H9 (cell line): Measurements from ENCODE around the gene FGF4. TPM values are rescaled to one million over a fixed set of nuclear protein-coding genes. Genes with fewer than 3 reads are reported as not detected.

Experiments used
- DNase-seq: peaks from one replicate; pipeline ENCODE4 v3.0.0-alpha.2; 2017
- H2AFZ ChIP-seq: one replicate; pipeline ENCODE4 v1.6.1; 2013; ENCODE audit warnings: mild to moderate bottlenecking, low read length, control low read depth, moderate library complexity
- H2AK5ac ChIP-seq: 2 replicates; pipeline ENCODE4 v1.6.1; 2013; ENCODE audit warnings: low read length, control low read depth, mixed read lengths; ENCODE audit not compliant: insufficient read length
- H2BK120ac ChIP-seq: one replicate; pipeline ENCODE4 v1.6.1; 2013; ENCODE audit warnings: low read depth, mild to moderate bottlenecking, low read length, control low read depth, inconsistent platforms; ENCODE audit not compliant: poor library complexity, severe bottlenecking
- H2BK12ac ChIP-seq: 2 replicates; pipeline ENCODE4 v1.6.1; 2013; ENCODE audit warnings: low read length, control low read depth, mixed read lengths, low read depth; ENCODE audit not compliant: insufficient read length
- H2BK15ac ChIP-seq: 2 replicates; pipeline ENCODE4 v1.6.1; 2013; ENCODE audit warnings: low read depth, low read length, control low read depth
- H2BK20ac ChIP-seq: one replicate; pipeline ENCODE4 v1.6.1; 2013; ENCODE audit warnings: low read depth, mild to moderate bottlenecking, low read length, control low read depth, inconsistent platforms; ENCODE audit not compliant: poor library complexity, severe bottlenecking
- H2BK5ac ChIP-seq: 2 replicates; pipeline ENCODE4 v1.6.1; 2013; ENCODE audit warnings: low read length, control low read depth, mixed read lengths; ENCODE audit not compliant: insufficient read length
- H3K14ac ChIP-seq: 2 replicates; pipeline ENCODE4 v1.6.1; 2013; ENCODE audit warnings: low read length, control low read depth; ENCODE audit not compliant: insufficient read depth
- H3K18ac ChIP-seq: 2 replicates; pipeline ENCODE4 v1.6.1; 2013; ENCODE audit warnings: low read depth, mild to moderate bottlenecking, mixed read lengths, low read length, control low read depth; ENCODE audit not compliant: insufficient read length
- H3K23ac ChIP-seq: 2 replicates; pipeline ENCODE4 v1.6.1; 2013; ENCODE audit warnings: low read length, control low read depth, mixed read lengths, low read depth; ENCODE audit not compliant: insufficient read length
- H3K23me2 ChIP-seq: 2 replicates; pipeline ENCODE4 v1.6.1; 2013; ENCODE audit warnings: low read depth, mild to moderate bottlenecking, mixed read lengths, low read length, control low read depth; ENCODE audit not compliant: insufficient read length, poor library complexity, severe bottlenecking
- H3K27ac ChIP-seq: 2 replicates; pipeline ENCODE4 v1.5.1; 2013; ENCODE audit warnings: low read length, control low read depth, mixed read lengths, low read depth; ENCODE audit not compliant: insufficient read length
- H3K27me3 ChIP-seq: 2 replicates; pipeline ENCODE4 v1.6.1; 2013; ENCODE audit warnings: low read length, control low read depth, inconsistent platforms; ENCODE audit not compliant: insufficient read depth
- H3K4ac ChIP-seq: 2 replicates; pipeline ENCODE4 v1.6.1; 2013; ENCODE audit warnings: low read depth, mild to moderate bottlenecking, control low read depth, inconsistent platforms, low read length, moderate library complexity
- H3K4me1 ChIP-seq: 2 replicates; pipeline ENCODE4 v1.6.1; 2013; ENCODE audit warnings: low read length, control low read depth, inconsistent platforms; ENCODE audit not compliant: insufficient read depth
- H3K4me2 ChIP-seq: 2 replicates; pipeline ENCODE4 v1.6.1; 2013; ENCODE audit warnings: low read length, control low read depth, mixed read lengths; ENCODE audit not compliant: insufficient read length, insufficient read depth
- H3K56ac ChIP-seq: 2 replicates; pipeline ENCODE4 v1.6.1; 2013; ENCODE audit warnings: low read depth, mild to moderate bottlenecking, mixed read lengths, low read length, control low read depth; ENCODE audit not compliant: insufficient read length
- H3K79me1 ChIP-seq: 2 replicates; pipeline ENCODE4 v1.6.1; 2013; ENCODE audit warnings: low read depth, mild to moderate bottlenecking, moderate library complexity, low read length, control low read depth, inconsistent platforms; ENCODE audit not compliant: insufficient read depth, poor library complexity, severe bottlenecking
- H3K79me2 ChIP-seq: 2 replicates; pipeline ENCODE4 v1.6.1; 2013; ENCODE audit warnings: low read length, control low read depth, inconsistent platforms; ENCODE audit not compliant: insufficient read depth
- H3K9ac ChIP-seq: 2 replicates; pipeline ENCODE4 v1.6.1; 2013; ENCODE audit warnings: low read length, control low read depth, mixed read lengths; ENCODE audit not compliant: insufficient read length; ENCODE audit errors: extremely low read depth
- H3K9me3 ChIP-seq: one replicate; pipeline ENCODE4 v1.6.1; 2013; ENCODE audit warnings: low read depth, low read length, inconsistent platforms; ENCODE audit not compliant: control insufficient read depth
- H3T11ph ChIP-seq: one replicate; pipeline ENCODE4 v1.6.1; 2013; ENCODE audit warnings: mild to moderate bottlenecking, low read length, control low read depth, inconsistent platforms
- H4K20me1 ChIP-seq: one replicate; pipeline ENCODE4 v1.6.1; 2013; ENCODE audit not compliant: control insufficient read depth, insufficient read length, insufficient read depth
- H4K5ac ChIP-seq: 2 replicates; pipeline ENCODE4 v1.6.1; 2013; ENCODE audit warnings: low read depth, mild to moderate bottlenecking, mixed read lengths, low read length, control low read depth; ENCODE audit not compliant: insufficient read length
- H4K8ac ChIP-seq: replicated peaks from 2 replicates; pipeline ENCODE4 v1.6.1; 2013; ENCODE audit warnings: low read length, control low read depth, mixed read lengths, low read depth; ENCODE audit not compliant: insufficient read length
- H4K91ac ChIP-seq: 2 replicates; pipeline ENCODE4 v1.6.1; 2013; ENCODE audit warnings: low read depth, mild to moderate bottlenecking, moderate library complexity, mixed read lengths, low read length, control low read depth; ENCODE audit not compliant: insufficient read length
- H3K27ac Mint-ChIP-seq, 3 experiments: 2 replicates in 2 of 3; 3 replicates in 1 of 3; pipeline ENCODE4 v1.8.0; 2020 to 2021; ENCODE audit warnings: mixed read lengths in 3 of 3, mild to moderate bottlenecking in 1 of 3, moderate library complexity in 1 of 3
- H3K27me3 Mint-ChIP-seq: 2 replicates; pipeline ENCODE4 v1.8.0; 2021; ENCODE audit warnings: low read depth, mild to moderate bottlenecking, moderate library complexity, mixed read lengths
- H3K36me3 Mint-ChIP-seq, 3 experiments: 2 replicates in 2 of 3; 3 replicates in 1 of 3; pipeline ENCODE4 v1.8.0; 2020 to 2021; ENCODE audit warnings: low read depth in 3 of 3, mixed read lengths in 3 of 3; ENCODE audit not compliant: insufficient read depth in 1 of 3
- H3K4me1 Mint-ChIP-seq, 2 experiments: 2 replicates each; pipeline ENCODE4 v1.8.0; 2020; ENCODE audit warnings: mixed read lengths in 2 of 2
- H3K4me3 Mint-ChIP-seq, 2 experiments: 2 replicates in 1 of 2; 3 replicates in 1 of 2; pipeline ENCODE4 v1.8.0; 2020 to 2021; ENCODE audit warnings: mild to moderate bottlenecking in 2 of 2, mixed read lengths in 2 of 2, moderate library complexity in 1 of 2
- H3K9me3 Mint-ChIP-seq, 2 experiments: 2 replicates in 1 of 2; 3 replicates in 1 of 2; pipeline ENCODE4 v1.8.0; 2020; ENCODE audit warnings: mild to moderate bottlenecking in 2 of 2, mixed read lengths in 2 of 2, moderate library complexity in 1 of 2
- CTCF ChIP-seq: fragments of 200-600 bp; sonication (generic); conservative IDR thresholded peaks from 3 replicates; pipeline ENCODE4 v1.8.0; 2021; ENCODE audit warnings: antibody characterized with exemption, mild to moderate bottlenecking
- WGBS: extraction: QIAGEN DNeasy Blood & Tissue Kit; methylation state at CpG from one replicate; pipeline ENCODE4 v1.1.7; 2013; ENCODE audit warnings: missing lambda C conversion rate, low lambda C conversion rate, mixed read lengths; ENCODE audit not compliant: insufficient read length; ENCODE audit errors: extremely low coverage; 5-methylcytosine and 5-hydroxymethylcytosine counted together
- total RNA-seq: library from RNA; stranded (reverse); gene quantifications from 2 replicates; pipeline ENCODE4 v1.2.1, GENCODE V29; 2021

FGF4 gene
- total RNA-seq, 1 experiment from 2014 or later, result 0.68 TPM

GRCh38 chr11:69734841-69735240 lies 40.3 kb downstream of the FGF4 start:
- no peaks in the 10 kb centered on the region for H3K79me1 ChIP-seq
- H3K56ac ChIP-seq, result no peak overlapping the region
- H2AK5ac ChIP-seq, result no peak overlapping the region
- no peak overlapping the region for H4K91ac ChIP-seq
- H3K9me3 ChIP-seq, result no peaks in the 10 kb centered on the region
- no peak for DNase-seq
- no peak overlapping the region for H3K27ac ChIP-seq
- no peak overlapping the region for H2BK15ac ChIP-seq
- no peaks in the 10 kb centered on the region for H4K20me1 ChIP-seq
- H3K27me3 Mint-ChIP-seq, result peaks cover 21% of the 10 kb centered on the region
- H2BK5ac ChIP-seq, result no peak overlapping the region
- H2BK12ac ChIP-seq, result no peak overlapping the region
- no peak overlapping the region for H3T11ph ChIP-seq
- no peaks in the 10 kb centered on the region for H3K4me1 ChIP-seq
- H3K9ac ChIP-seq, result no peak overlapping the region
- H4K5ac ChIP-seq, result no peak overlapping the region
- H3K9me3 Mint-ChIP-seq, result peaks cover 12 to 17% of the 10 kb centered on the region in 2 experiments
- peaks cover 10% of the 10 kb centered on the region in 2 experiments for H3K4me1 Mint-ChIP-seq
- H3K79me2 ChIP-seq, result no peaks in the 10 kb centered on the region
- H3K27me3 ChIP-seq, result no peaks in the 10 kb centered on the region
- peaks cover 0 to 7% (median 0%) of the 10 kb centered on the region in 3 experiments; a peak in 3 of 7 replicates for H3K36me3 Mint-ChIP-seq
- no peak overlapping the region for H3K18ac ChIP-seq
- no peak overlapping the region for H2AFZ ChIP-seq
- no peak overlapping the region for H2BK120ac ChIP-seq
- no peak overlapping the region for H4K8ac ChIP-seq
- no peak overlapping the region for H2BK20ac ChIP-seq
- no peak overlapping the region for H3K4ac ChIP-seq
- no peak overlapping the region for H3K14ac ChIP-seq
- H3K4me3 Mint-ChIP-seq, result no peak overlapping the region; a peak in 1 of 5 replicates
- no peaks in the 10 kb centered on the region for H3K23me2 ChIP-seq
- no peak overlapping the region for H3K23ac ChIP-seq
- WGBS, result no CpG with 5 or more reads among the region's 3 CpGs
- H3K4me2 ChIP-seq, result no peak overlapping the region
- no peak for TF ChIP-seq CTCF
- no peak overlapping the region for H3K27ac Mint-ChIP-seq
